Epithelial cell of esophagus (primary cell): Measurements from ENCODE around the gene DNAJB11.

Experiments used
- DNase-seq: peaks from one replicate; pipeline ENCODE4 v3.0.0; 2010; ENCODE audit warnings: low read depth
- H3K4me3 ChIP-seq: 2 replicates; pipeline ENCODE4 v1.5.1; 2011; ENCODE audit warnings: mild to moderate bottlenecking, low read length, control low read depth
- CTCF ChIP-seq: IDR thresholded peaks from 2 replicates; pipeline ENCODE4 v1.5.1; 2011; ENCODE audit warnings: low read depth, mild to moderate bottlenecking, low read length, control low read depth, inconsistent platforms; ENCODE audit not compliant: insufficient read depth; ENCODE audit errors: missing control alignments

The DNAJB11 gene

DNA sequence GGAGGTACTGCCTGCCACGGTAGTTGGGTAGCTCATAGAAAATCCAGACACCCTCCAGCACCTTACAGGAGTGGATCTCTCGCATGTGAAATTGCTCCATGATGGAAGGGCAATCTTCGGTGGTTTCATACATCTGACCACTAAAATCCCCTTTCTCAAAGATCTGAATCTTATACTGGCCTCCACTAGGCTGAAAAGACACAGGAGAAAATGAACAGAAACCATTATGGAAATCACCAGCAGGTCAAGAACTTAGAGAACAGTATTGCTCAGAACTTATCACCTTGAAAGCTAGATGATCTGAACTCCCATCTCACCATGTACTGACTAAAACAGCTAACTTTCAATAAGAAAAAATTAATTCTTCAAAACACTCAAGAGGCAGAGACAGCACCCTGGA lies 31.7 kb upstream of the DNAJB11 start:
- no peak overlapping the region for H3K4me3 ChIP-seq
- TF ChIP-seq CTCF: no peak

DNA sequence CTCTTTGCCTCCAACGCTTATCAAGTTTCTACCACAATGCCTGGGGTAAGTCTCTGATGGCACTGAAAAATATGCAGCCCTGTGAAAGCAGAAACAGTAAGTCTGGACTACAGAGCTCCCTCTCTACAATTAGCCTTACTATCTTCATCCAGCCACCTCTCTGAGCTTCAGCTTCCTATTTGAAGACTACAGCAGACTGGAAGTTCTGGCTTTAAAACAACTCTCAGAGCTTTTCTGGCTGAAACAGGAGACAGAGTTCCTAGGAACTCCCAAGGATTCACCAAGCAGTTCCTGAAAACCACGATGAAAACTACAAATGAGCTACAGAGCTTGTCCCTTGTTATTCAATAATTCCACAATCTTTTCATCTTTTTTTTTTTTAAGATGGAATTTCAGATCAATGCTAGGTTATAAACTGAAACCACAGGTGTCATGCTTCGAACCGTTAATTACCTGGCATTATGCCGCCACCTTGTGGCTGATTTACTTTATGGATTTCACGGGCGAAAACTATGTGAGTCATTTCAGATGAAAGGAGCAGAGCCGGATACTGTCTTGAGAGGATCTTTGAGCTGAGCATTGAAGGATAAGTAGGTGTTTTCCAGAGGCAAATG lies 30.2 kb upstream of the DNAJB11 start:
- TF ChIP-seq CTCF: peak; percentile 75
- DNase-seq: peak; percentile 84
- no peak overlapping the region for H3K4me3 ChIP-seq

More for the DNA sequence above, 31.7 kb upstream of the DNAJB11 start:
- DNase-seq: no peak

GRCh38 chr3:186540835-186541226 lies 29.7 kb upstream of the DNAJB11 start:
- peak; percentile 48 for DNase-seq
- no peak overlapping the region for H3K4me3 ChIP-seq
- no peak for TF ChIP-seq CTCF

DNA sequence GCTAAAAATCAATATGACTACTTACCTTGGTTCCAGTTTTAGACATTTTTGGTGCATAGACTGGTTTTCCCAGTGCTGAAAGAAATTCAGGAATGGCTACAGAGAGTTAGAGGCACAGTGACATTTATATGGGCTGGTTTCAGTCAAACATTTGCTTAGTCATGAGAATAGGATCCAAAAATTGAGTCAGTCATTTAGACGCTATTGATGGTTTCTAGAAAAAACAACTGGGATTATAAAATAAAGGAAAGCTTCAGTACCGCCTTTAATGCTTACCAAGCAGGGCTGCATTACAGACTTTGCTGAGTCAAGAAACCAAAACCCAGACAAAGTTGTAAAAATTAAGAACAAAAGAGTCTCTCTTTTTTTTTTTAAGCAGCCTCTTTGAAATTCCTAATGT lies 26.2 kb upstream of the DNAJB11 start, which contains the start of gene CRYGS:
Gene CRYGS, minus strand, starts transcription at position 100 of the 400 bp plus-strand sequence. Its CDS starts 54 bp downstream, at position 46.
- DNase-seq: no peak
- no peak within 1 kb of the TSS for H3K4me3 ChIP-seq
- no peak for TF ChIP-seq CTCF

DNA sequence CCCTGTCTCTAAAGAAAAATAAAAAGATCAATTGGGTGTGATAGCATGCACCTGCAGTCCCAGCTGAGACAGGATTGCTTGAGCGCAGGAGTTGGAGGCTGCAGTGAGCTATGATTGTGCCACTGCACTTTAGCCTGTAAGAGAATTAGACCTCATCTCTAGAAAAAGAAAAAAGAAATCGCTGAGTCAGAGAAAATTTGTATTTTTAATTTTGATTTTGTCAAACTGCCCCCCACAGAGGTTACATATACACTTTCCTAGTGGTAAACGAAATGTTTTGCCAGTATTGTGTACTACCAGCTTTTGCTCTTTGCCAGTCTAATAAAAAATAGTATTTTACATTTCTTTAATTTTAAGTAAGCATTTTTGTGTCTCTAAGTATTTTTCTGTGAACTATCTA lies 21.0 kb upstream of the DNAJB11 start:
- H3K4me3 ChIP-seq: no peak overlapping the region
- DNase-seq: no peak
- no peak for TF ChIP-seq CTCF

GRCh38 chr3:186551387-186551786 lies 19.1 kb upstream of the DNAJB11 start:
- peak; percentile 27 for DNase-seq
- peak; percentile 15 for TF ChIP-seq CTCF
- no peak overlapping the region for H3K4me3 ChIP-seq

GRCh38 chr3:186552408-186553031 lies 18.0 kb upstream of the DNAJB11 start:
- no peak for DNase-seq
- TF ChIP-seq CTCF: no peak

More at GRCh38 chr3:186552408-186553031, 18.0 kb upstream of the DNAJB11 start:
- no peak overlapping the region for H3K4me3 ChIP-seq
